Mucosa of descending colon (tissue), 3 donors: ENCODE results near the gene IQCK. TPM values are rescaled to one million over a fixed set of nuclear protein-coding genes. Genes with fewer than 3 reads are reported as not detected.
"Not testable (repeated sequence)": the region's sequence is repeated elsewhere in the genome, so short reads cannot be mapped to it uniquely, and the experiment has no call there.

ENCODE experiments used
- ATAC-seq: fragments of 200-7000 bp; cut with Tn5 transposase; one replicate; pipeline ENCODE4 v1.9.1; 2020; ENCODE audit warnings: mild to moderate bottlenecking, moderate library complexity
- DNase-seq, 3 donors: peaks; one replicate each; pipeline ENCODE4 v3.0.0-alpha.2; 2020
- H3K36me3 ChIP-seq: fragments of 200-600 bp; one replicate; pipeline ENCODE4 v1.8.0; 2021; ENCODE audit warnings: low read depth, mild to moderate bottlenecking
- H3K4me1 ChIP-seq: fragments of 200-600 bp; one replicate; pipeline ENCODE4 v1.8.0; 2021; ENCODE audit warnings: low read depth, mild to moderate bottlenecking
- H3K4me3 ChIP-seq: fragments of 200-600 bp; one replicate; pipeline ENCODE4 v1.8.0; 2021; ENCODE audit warnings: mild to moderate bottlenecking
- H3K9me3 ChIP-seq: fragments of 200-600 bp; one replicate; pipeline ENCODE4 v1.8.0; 2021; ENCODE audit warnings: mild to moderate bottlenecking
- CTCF ChIP-seq: fragments of 200-600 bp; IDR thresholded peaks from one replicate; pipeline ENCODE4 v1.8.0; 2022; ENCODE audit warnings: antibody characterized with exemption, mild to moderate bottlenecking
- intact Hi-C, 2 donors: fragments of 100-400 bp; cut with DNase I in 1 of 2; cut with micrococcal nuclease in 1 of 2; formaldehyde crosslinking; loops; one replicate each; pipeline versions ENCODE4 v1.11.0 to v1.11.1; 2022; cut with DNase I, micrococcal nuclease
- total RNA-seq, 3 donors: library from RNA; stranded (reverse); fragmentation: NEBNext Ultra II Directional in 2 of 3; extraction: Animal tissue kit (Norgen Biotek cat#: 25700) in 2 of 3; gene quantifications; one replicate each; pipeline versions ENCODE4 v1.2.1 to v1.2.4, GENCODE V29; 2021 to 2023
- donor health status: DM: no; HTN: no; CAD: no; lungs with moderate emphysema.
- donor health status: DM: no; HTN: no; CAD: no.
- donor health status: DM: no; HTN: yes; CAD: no.

The IQCK gene
- total RNA-seq, 3 donors from 2014 or later, result 9.1 to 14.0 (median 12.0) TPM

DNA sequence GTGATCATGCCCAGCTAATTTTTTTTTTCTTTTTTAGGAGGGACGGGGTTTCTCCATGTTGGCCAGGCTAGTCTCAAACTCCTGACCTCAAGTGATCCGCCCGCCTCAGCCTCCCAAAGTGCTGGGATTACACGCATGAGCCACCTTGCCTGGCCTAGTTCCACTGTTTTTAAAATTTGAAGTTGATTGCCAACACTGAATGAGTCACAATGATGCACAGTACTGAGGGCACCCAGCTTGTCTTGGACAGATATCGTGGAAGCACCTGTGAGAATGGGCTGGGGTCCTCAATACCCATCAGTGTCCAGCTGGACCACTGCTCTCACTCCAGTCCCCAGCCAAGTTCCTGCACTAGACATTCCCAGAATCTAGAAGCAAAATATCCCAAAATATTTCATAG is 2.5 kb upstream of the IQCK start:
- Histone ChIP-seq H3K4me3 (no peak overlapping the region), H3K36me3 (no peaks in the 10 kb centered on the region), H3K9me3 (no peaks in the 10 kb centered on the region), H3K4me1 (peaks cover 24% of the 10 kb centered on the region)
- DNase-seq (no peak), ATAC-seq (no peak)
- intact Hi-C loops, result loop anchor here in 1 of 2 donors (10.0 kb wide), 1 partner anchor 169 kb away; the partner anchor contains the start of gene GPRC5B
- no peak for TF ChIP-seq CTCF

DNA sequence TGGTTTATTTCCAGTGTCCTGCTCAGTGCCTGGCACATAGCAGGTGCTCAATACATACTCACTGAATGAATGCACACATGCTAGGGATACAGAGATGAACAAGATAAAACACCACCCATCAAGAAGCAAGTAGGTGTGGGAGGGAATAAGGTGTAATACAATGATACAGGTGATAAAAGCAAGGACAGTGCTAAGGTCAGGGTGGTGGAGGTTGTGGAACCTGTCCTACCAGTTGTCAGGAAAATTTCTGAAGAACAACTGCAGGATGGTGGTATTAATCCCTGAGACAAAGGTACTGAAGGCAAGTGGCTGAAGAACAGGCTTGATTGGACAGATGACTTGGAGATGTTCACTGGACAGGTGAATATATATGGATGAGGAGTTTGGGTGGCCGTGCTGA is 1.9 kb upstream of the IQCK start:
- intact Hi-C loops, result loop anchor here in 1 of 2 donors (10.0 kb wide), 1 partner anchor 169 kb away; the partner anchor contains the start of gene GPRC5B

DNA sequence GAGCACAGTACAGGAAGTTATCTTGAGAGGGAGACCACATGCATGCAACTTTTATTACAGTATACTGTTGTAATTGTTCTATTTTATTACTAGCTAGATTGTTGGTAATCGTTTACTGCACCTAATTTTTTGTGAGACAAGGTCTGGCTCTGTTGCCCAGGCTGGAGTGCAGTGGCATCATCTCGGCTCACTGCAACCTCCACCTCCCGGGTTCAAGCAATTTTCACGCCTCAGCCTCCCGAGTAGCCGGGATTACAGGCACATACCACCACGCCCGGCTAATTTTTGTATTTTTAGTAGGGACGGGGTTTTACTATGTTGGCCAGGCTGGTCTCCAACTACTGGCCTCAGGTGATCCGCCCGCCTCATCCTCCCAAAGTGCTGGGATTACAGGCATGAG is 1.3 kb upstream of the IQCK start:
- not testable (repeated sequence) for H3K36me3 ChIP-seq
- intact Hi-C loops, result loop anchor here in 1 of 2 donors (10.0 kb wide), 1 partner anchor 168 kb away; the partner anchor contains the start of gene GPRC5B

More for the DNA sequence above, 1.9 kb upstream of the IQCK start:
- peak; percentile 76 for ATAC-seq
- H3K9me3 ChIP-seq, result no peaks in the 10 kb centered on the region
- H3K4me1 ChIP-seq, result peaks cover 24% of the 10 kb centered on the region
- TF ChIP-seq CTCF, result no peak
- H3K36me3 ChIP-seq, result no peaks in the 10 kb centered on the region
- H3K4me3 ChIP-seq, result no peak overlapping the region
- peak in 1 of 3 donors; percentile 78 for DNase-seq

DNA sequence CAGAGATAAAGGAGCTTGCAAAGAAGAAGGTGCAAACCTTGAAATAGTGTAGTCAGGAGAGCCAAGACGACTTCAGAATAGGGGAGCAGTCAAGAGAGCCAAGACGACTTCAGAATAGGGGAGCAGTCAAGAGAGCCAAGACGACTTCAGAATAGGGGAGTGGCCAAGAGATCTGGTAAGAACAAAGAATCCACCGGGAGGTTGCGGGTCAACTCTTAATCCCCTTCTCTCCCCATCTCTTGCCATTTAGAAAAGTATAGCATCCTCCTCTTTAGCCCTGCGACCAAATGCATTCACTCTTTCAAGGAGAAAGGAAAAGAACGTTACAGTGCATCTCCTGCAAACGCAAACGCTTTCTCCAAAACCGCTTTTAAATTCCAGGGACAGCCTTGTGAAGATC is 757 bp upstream of the IQCK start:
- Histone ChIP-seq H3K4me3 (peak overlapping the region; percentile 87), H3K4me1 (peaks cover 24% of the 10 kb centered on the region), H3K36me3 (no peaks in the 10 kb centered on the region), H3K9me3 (no peaks in the 10 kb centered on the region)
- DNase-seq (no peak), ATAC-seq (no peak)
- intact Hi-C loops, result loop anchor here in 1 of 2 donors (10.0 kb wide), 1 partner anchor 167 kb away; the partner anchor contains the start of gene GPRC5B
- no peak for TF ChIP-seq CTCF

More for the DNA sequence above, 1.3 kb upstream of the IQCK start:
- peak; percentile 7 for ATAC-seq
- not testable (repeated sequence) for H3K4me3 ChIP-seq, DNase-seq, H3K9me3 ChIP-seq
- peaks cover 24% of the 10 kb centered on the region for H3K4me1 ChIP-seq

DNA sequence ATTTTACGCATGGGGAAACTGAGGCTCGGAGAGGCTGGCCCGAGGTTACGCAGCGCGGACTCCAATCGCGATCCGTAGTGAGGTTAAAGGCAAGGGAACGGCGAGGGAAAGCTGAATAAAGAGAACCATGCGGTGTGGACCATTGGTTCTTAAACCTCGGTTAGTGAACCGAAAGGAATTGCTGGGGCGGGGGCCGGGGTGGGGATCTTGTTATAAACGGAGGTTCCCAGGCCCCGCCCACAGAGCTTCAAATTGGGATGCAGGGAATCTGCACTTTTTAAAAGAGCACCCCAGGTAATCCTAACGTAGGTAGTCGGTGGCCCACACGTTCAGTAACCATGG is 524 bp downstream of the IQCK start:
- H3K36me3 ChIP-seq, result no peaks in the 10 kb centered on the region
- peak overlapping the region; percentile 87 for H3K4me3 ChIP-seq
- no peaks in the 10 kb centered on the region for H3K9me3 ChIP-seq
- no peak for TF ChIP-seq CTCF
- ATAC-seq (peak; percentile 14), DNase-seq (peak in 2 of 3 donors; percentile 57 to 61)
- H3K4me1 ChIP-seq, result peaks cover 24% of the 10 kb centered on the region
- intact Hi-C loops, result loop anchor here in 1 of 2 donors (10.0 kb wide), 1 partner anchor 166 kb away; the partner anchor contains the start of gene GPRC5B

DNA sequence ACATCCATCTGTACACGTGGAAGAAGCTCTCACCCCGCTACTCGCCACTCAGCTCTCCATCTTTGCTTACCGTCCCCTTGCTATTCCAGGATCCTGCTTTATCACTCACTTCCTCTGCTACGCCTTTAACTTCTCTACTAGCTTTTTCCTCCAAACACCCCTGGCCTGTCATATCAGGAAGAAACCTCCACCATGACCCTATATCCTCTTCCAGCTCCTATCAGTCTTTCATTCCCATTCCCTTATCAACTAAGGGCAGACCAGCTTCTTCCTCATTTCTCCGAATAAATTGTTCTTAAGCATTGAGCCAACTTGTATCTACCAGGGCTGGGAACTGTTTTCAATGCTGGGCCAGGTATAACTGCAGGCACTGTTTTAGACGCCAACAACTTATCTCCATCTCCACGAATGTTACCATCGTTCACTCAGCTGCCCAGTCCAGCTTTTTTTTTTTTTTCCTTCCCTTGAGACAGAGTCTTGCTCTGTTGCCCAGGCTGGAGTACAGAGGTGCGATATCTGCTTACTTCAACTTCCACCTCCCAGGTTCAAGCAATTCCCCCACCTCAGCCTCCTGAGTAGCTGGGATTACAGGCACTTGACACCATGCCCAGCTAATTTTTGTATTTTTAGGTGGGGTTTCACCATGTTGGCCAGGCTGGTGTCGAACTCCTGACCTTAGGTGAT is 4.3 kb downstream of the IQCK start:
- Histone ChIP-seq H3K9me3 (no peaks in the 10 kb centered on the region), H3K36me3 (no peaks in the 10 kb centered on the region), H3K4me1 (peaks cover 5% of the 10 kb centered on the region), H3K4me3 (no peak overlapping the region)
- TF ChIP-seq CTCF, result no peak
- intact Hi-C loops, result no loop called here
- ATAC-seq (no peak), DNase-seq (no peak)
